HepG2 (cell line): ENCODE results near the gene GFPT1. TPM values are rescaled to one million over a fixed set of nuclear protein-coding genes. Genes with fewer than 3 reads are reported as not detected.

Experiments used
- CBFB ChIP-seq: sonication (generic); formaldehyde crosslinking; IDR thresholded peaks from 2 replicates; pipeline ENCODE4 v1.4.0; 2020; ENCODE audit warnings: missing genetic modification reagents
- HMG20A ChIP-seq: IDR thresholded peaks from 2 replicates; pipeline ENCODE4 v1.6.1; 2016; ENCODE audit warnings: borderline replicate concordance
- HOXA9 ChIP-seq: sonication (generic); formaldehyde crosslinking; IDR thresholded peaks from 2 replicates; pipeline ENCODE4 v1.8.1; 2022; ENCODE audit warnings: missing genetic modification reagents, mild to moderate bottlenecking, moderate library complexity, borderline replicate concordance
- JARID2 ChIP-seq: sonication (generic); formaldehyde crosslinking; IDR thresholded peaks from 2 replicates; pipeline ENCODE4 v1.8.1; 2023; ENCODE audit warnings: missing genetic modification reagents, inconsistent platforms; ENCODE audit not compliant: insufficient replicate concordance
- KDM6A ChIP-seq: IDR thresholded peaks from 2 replicates; pipeline ENCODE4 v1.6.1; 2016; ENCODE audit warnings: low read depth
- MXD4 ChIP-seq: IDR thresholded peaks from 2 replicates; pipeline ENCODE4 v1.6.1; 2016; ENCODE audit warnings: mild to moderate bottlenecking, missing biosample characterization, missing genetic modification reagents
- MYNN ChIP-seq: sonication (generic); formaldehyde crosslinking; IDR thresholded peaks from 2 replicates; pipeline ENCODE4 v1.4.0; 2020; ENCODE audit warnings: mild to moderate bottlenecking, low read depth, missing genetic modification reagents
- ZFAT ChIP-seq: sonication (generic); formaldehyde crosslinking; conservative IDR thresholded peaks from 2 replicates; pipeline ENCODE4 v1.8.1; 2023; ENCODE audit warnings: missing genetic modification reagents, inconsistent platforms
- ZFP1 ChIP-seq: IDR thresholded peaks from 2 replicates; pipeline ENCODE4 v1.6.1; 2016
- ZKSCAN8 ChIP-seq: IDR thresholded peaks from 2 replicates; pipeline ENCODE4 v1.6.1; 2016; ENCODE audit warnings: borderline replicate concordance, missing genetic modification reagents, missing compliant biosample characterization
- ZNF335 ChIP-seq: sonication (generic); formaldehyde crosslinking; IDR thresholded peaks from 2 replicates; pipeline ENCODE4 v1.4.0; 2020; ENCODE audit warnings: missing genetic modification reagents
- ZNF792 ChIP-seq: IDR thresholded peaks from 2 replicates; pipeline ENCODE4 v1.6.1; 2016
- polyA plus RNA-seq, 8 experiments: library from polyadenylated mRNA; depleted of rRNA in 3 of 8; stranded (reverse) in 7 of 8; unstranded in 1 of 8; fragments of >200 nt; fragmentation: Illumina TruSeq in 4 of 8; extraction: Trizol in 4 of 8; gene quantifications; 2 replicates each; pipeline versions ENCODE4 v1.2.1 to v1.2.3, GENCODE V29; 2011 to 2016; ENCODE audit warnings: low read depth in 4 of 8, missing spikeins in 1 of 8, mixed read lengths in 1 of 8; ENCODE audit not compliant: insufficient read depth in 1 of 8
- total RNA-seq, 5 experiments: library from RNA; depleted of rRNA; stranded (reverse); fragments of >200 nt; fragmentation: Illumina TruSeq; extraction: Trizol; gene quantifications; 2 replicates each; pipeline ENCODE4 v1.2.3, GENCODE V29; 2016; ENCODE audit warnings: low read depth in 1 of 5
- TF ChIP-seq, protein P1 (sequence below): sonication (generic); formaldehyde crosslinking; IDR thresholded peaks from 2 replicates; pipeline ENCODE4 v1.5.0; 2020; ENCODE audit warnings: missing genetic modification reagents, mild to moderate bottlenecking, borderline replicate concordance
- TF ChIP-seq, protein P2 (sequence below): sonication (generic); formaldehyde crosslinking; IDR thresholded peaks from 2 replicates; pipeline ENCODE4 v1.4.0; 2020; ENCODE audit warnings: missing genetic modification reagents
- TF ChIP-seq, protein P3 (sequence below): sonication (generic); formaldehyde crosslinking; IDR thresholded peaks from 2 replicates; pipeline ENCODE4 v1.8.0; 2022; ENCODE audit warnings: missing genetic modification reagents, mild to moderate bottlenecking, moderate library complexity, borderline replicate concordance
- TF ChIP-seq, protein P4 (sequence below): fragments of 450-650 bp; IDR thresholded peaks from 2 replicates; pipeline ENCODE4 v1.6.1; 2016
- TF ChIP-seq, protein P5 (sequence below): sonication (generic); formaldehyde crosslinking; IDR thresholded peaks from 2 replicates; pipeline ENCODE4 v1.5.1; 2020; ENCODE audit warnings: mild to moderate bottlenecking, missing genetic modification reagents
- TF ChIP-seq, protein P6 (sequence below): sonication (generic); formaldehyde crosslinking; IDR thresholded peaks from 2 replicates; pipeline ENCODE4 v1.4.0; 2020; ENCODE audit warnings: missing genetic modification reagents, mild to moderate bottlenecking, borderline replicate concordance
- TF ChIP-seq, protein P7 (sequence below): IDR thresholded peaks from 2 replicates; pipeline ENCODE4 v1.6.1; 2016

The GFPT1 gene
- total and polyA plus RNA-seq, 2 of the 13 experiments (the other 11 are each of a cell fraction or from before 2014, with no cell fraction given), result 24.0 to 84.9 TPM

DNA sequence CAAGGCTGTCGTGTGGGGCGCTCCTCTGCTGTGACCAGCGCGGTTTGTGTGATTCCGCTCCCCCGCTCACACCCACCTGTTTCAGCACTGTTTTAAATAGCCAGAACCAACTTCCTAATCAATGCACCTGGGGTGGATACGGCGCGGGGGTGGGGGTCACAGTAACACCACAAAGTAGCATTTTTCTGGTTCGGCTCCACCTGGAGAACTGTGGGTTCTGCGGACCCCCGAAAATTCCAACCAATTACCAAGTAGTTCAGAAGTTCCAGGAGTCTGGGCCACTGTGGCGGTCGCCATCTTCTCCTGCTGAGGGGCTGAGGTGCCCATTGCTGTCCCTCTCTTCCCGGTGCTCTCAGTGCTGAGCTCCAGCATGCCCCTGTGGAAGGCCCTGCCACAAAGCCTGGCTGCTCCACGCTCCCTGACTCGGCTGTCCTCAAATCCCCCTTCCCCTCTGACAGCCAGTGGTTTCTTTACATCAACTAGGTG is 79.4 kb downstream of the GFPT1 start (continued):
- TF ChIP-seq, protein P1, sequence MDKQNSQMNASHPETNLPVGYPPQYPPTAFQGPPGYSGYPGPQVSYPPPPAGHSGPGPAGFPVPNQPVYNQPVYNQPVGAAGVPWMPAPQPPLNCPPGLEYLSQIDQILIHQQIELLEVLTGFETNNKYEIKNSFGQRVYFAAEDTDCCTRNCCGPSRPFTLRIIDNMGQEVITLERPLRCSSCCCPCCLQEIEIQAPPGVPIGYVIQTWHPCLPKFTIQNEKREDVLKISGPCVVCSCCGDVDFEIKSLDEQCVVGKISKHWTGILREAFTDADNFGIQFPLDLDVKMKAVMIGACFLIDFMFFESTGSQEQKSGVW (CRISPR knock-in tag), result no peak
- TF ChIP-seq ZFP1 (CRISPR knock-in tag), result no peak
- TF ChIP-seq MXD4, result no peak
- TF ChIP-seq, protein P2, sequence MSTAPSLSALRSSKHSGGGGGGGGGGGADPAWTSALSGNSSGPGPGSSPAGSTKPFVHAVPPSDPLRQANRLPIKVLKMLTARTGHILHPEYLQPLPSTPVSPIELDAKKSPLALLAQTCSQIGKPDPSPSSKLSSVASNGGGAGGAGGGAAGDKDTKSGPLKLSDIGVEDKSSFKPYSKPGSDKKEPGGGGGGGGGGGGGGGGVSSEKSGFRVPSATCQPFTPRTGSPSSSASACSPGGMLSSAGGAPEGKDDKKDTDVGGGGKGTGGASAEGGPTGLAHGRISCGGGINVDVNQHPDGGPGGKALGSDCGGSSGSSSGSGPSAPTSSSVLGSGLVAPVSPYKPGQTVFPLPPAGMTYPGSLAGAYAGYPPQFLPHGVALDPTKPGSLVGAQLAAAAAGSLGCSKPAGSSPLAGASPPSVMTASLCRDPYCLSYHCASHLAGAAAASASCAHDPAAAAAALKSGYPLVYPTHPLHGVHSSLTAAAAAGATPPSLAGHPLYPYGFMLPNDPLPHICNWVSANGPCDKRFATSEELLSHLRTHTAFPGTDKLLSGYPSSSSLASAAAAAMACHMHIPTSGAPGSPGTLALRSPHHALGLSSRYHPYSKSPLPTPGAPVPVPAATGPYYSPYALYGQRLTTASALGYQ (CRISPR knock-in tag), result no peak
- no peak for TF ChIP-seq ZFAT (CRISPR knock-in tag)
- TF ChIP-seq, protein P3, sequence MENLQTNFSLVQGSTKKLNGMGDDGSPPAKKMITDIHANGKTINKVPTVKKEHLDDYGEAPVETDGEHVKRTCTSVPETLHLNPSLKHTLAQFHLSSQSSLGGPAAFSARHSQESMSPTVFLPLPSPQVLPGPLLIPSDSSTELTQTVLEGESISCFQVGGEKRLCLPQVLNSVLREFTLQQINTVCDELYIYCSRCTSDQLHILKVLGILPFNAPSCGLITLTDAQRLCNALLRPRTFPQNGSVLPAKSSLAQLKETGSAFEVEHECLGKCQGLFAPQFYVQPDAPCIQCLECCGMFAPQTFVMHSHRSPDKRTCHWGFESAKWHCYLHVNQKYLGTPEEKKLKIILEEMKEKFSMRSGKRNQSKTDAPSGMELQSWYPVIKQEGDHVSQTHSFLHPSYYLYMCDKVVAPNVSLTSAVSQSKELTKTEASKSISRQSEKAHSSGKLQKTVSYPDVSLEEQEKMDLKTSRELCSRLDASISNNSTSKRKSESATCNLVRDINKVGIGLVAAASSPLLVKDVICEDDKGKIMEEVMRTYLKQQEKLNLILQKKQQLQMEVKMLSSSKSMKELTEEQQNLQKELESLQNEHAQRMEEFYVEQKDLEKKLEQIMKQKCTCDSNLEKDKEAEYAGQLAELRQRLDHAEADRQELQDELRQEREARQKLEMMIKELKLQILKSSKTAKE, result no peak
- no peak for TF ChIP-seq ZKSCAN8 (CRISPR knock-in tag)
- TF ChIP-seq CBFB, result no peak
- no peak for TF ChIP-seq KDM6A (CRISPR knock-in tag)
- TF ChIP-seq, protein P4, sequence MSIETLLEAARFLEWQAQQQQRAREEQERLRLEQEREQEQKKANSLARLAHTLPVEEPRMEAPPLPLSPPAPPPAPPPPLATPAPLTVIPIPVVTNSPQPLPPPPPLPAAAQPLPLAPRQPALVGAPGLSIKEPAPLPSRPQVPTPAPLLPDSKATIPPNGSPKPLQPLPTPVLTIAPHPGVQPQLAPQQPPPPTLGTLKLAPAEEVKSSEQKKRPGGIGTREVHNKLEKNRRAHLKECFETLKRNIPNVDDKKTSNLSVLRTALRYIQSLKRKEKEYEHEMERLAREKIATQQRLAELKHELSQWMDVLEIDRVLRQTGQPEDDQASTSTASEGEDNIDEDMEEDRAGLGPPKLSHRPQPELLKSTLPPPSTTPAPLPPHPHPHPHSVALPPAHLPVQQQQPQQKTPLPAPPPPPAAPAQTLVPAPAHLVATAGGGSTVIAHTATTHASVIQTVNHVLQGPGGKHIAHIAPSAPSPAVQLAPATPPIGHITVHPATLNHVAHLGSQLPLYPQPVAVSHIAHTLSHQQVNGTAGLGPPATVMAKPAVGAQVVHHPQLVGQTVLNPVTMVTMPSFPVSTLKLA, result no peak
- TF ChIP-seq, protein P5, sequence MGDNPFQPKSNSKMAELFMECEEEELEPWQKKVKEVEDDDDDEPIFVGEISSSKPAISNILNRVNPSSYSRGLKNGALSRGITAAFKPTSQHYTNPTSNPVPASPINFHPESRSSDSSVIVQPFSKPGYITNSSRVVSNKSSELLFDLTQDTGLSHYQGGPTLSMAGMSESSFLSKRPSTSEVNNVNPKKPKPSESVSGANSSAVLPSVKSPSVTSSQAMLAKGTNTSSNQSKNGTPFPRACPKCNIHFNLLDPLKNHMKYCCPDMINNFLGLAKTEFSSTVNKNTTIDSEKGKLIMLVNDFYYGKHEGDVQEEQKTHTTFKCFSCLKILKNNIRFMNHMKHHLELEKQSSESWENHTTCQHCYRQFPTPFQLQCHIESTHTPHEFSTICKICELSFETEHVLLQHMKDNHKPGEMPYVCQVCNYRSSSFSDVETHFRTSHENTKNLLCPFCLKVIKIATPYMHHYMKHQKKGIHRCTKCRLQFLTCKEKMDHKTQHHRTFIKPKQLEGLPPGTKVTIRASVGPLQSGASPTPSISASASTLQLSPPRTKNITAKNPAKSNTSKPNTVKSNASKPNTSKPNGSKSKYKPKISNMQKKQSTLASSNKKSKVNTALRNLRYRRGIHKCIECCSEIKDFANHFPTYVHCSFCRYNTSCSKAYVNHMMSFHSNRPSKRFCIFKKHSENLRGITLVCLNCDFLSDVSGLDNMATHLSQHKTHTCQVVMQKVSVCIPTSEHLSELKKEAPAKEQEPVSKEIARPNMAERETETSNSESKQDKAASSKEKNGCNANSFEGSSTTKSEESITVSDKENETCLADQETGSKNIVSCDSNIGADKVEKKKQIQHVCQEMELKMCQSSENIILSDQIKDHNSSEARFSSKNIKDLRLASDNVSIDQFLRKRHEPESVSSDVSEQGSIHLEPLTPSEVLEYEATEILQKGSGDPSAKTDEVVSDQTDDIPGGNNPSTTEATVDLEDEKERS, result no peak
- TF ChIP-seq JARID2 (CRISPR knock-in tag), result peak; percentile 5
- TF ChIP-seq HOXA9, result no peak
- TF ChIP-seq ZNF335 (CRISPR knock-in tag), result no peak
- no peak for TF ChIP-seq HMG20A
- TF ChIP-seq, protein P6, sequence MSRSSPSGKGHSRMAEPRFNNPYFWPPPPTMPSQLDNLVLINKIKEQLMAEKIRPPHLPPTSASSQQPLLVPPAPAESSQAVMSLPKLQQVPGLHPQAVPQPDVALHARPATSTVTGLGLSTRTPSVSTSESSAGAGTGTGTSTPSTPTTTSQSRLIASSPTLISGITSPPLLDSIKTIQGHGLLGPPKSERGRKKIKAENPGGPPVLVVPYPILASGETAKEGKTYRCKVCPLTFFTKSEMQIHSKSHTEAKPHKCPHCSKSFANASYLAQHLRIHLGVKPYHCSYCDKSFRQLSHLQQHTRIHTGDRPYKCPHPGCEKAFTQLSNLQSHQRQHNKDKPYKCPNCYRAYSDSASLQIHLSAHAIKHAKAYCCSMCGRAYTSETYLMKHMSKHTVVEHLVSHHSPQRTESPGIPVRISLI (CRISPR knock-in tag), result no peak
- TF ChIP-seq MYNN, result 0 out of 2 replicates have a peak, but pooled peaks have one; percentile 12
- TF ChIP-seq, protein P7, sequence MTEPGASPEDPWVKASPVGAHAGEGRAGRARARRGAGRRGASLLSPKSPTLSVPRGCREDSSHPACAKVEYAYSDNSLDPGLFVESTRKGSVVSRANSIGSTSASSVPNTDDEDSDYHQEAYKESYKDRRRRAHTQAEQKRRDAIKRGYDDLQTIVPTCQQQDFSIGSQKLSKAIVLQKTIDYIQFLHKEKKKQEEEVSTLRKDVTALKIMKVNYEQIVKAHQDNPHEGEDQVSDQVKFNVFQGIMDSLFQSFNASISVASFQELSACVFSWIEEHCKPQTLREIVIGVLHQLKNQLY (CRISPR knock-in tag), result no peak
- no peak for TF ChIP-seq ZNF792 (CRISPR knock-in tag)
